GM12878 (cell line): ENCODE results near the gene MMEL1.

Experiments
- CBFB ChIP-seq: IDR thresholded peaks from 2 replicates; pipeline ENCODE4 v1.6.1; 2016; ENCODE audit warnings: antibody characterized with exemption, low read depth
- CTCF ChIP-seq, 3 experiments: IDR thresholded peaks in 2 of 3; conservative IDR thresholded peaks in 1 of 3; 2 replicates each; pipeline ENCODE4 v1.5.1; 2011; ENCODE audit warnings: low read depth in 3 of 3, low read length in 3 of 3, mild to moderate bottlenecking in 3 of 3, control low read depth in 2 of 3, moderate library complexity in 2 of 3, inconsistent platforms in 1 of 3, mixed read lengths in 1 of 3; ENCODE audit not compliant: control insufficient read depth in 2 of 3, insufficient read depth in 1 of 3; ENCODE audit errors: extremely low read depth in 1 of 3
- EGR1 ChIP-seq, 2 experiments: IDR thresholded peaks; 1 replicate in 1 of 2; 2 replicates in 1 of 2; pipeline ENCODE4 v1.6.1; 2011 to 2012; ENCODE audit warnings: low read depth in 2 of 2, low read length in 2 of 2, borderline replicate concordance in 1 of 2, mild to moderate bottlenecking in 1 of 2, moderate library complexity in 1 of 2
- MXI1 ChIP-seq: fragments of 150-350 bp; IDR thresholded peaks from 2 replicates; pipeline ENCODE4 v1.6.1; 2011; ENCODE audit warnings: low read depth, mild to moderate bottlenecking, inconsistent platforms, low read length, improper control_type of control experiment
- MYC ChIP-seq: IDR thresholded peaks from 2 replicates; pipeline ENCODE4 v1.6.1; 2011; ENCODE audit warnings: mild to moderate bottlenecking, low read length, moderate library complexity, inconsistent platforms; ENCODE audit not compliant: insufficient read depth, insufficient replicate concordance, insufficient read length, severe bottlenecking
- NFXL1 ChIP-seq: fragments of 450-650 bp; IDR thresholded peaks from 2 replicates; pipeline ENCODE4 v1.6.1; 2017; ENCODE audit warnings: antibody characterized with exemption, mild to moderate bottlenecking, borderline replicate concordance
- SIX5 ChIP-seq: IDR thresholded peaks from 2 replicates; pipeline ENCODE4 v1.6.1; 2011; ENCODE audit warnings: mild to moderate bottlenecking, low read depth, low read length, moderate library complexity; ENCODE audit not compliant: severe bottlenecking

- TF ChIP-seq NFXL1: no peak
- no peak for TF ChIP-seq MXI1
- TF ChIP-seq SIX5: no peak
- TF ChIP-seq CBFB: no peak
- no peak for TF ChIP-seq CTCF (IDR thresholded peaks at IDR 0.05 in 2 of 3, conservative IDR thresholded peaks at IDR 0.05 in 1 of 3; ENCODE audit: control insufficient read depth in 2 of 3, extremely low read depth in 1 of 3, insufficient read depth in 1 of 3, low read depth in 3 of 3, low read length in 3 of 3)
- TF ChIP-seq MYC: no peak
- no peak for TF ChIP-seq EGR1 (IDR thresholded peaks at IDR 0.05; ENCODE audit: borderline replicate concordance in 1 of 2, low read depth in 2 of 2, low read length in 2 of 2)
These were observed 7.8 kb upstream of the MMEL1 start for GRCh38 chr1:2640626-2641025.
